HG02852 (cell line): Measurements from ENCODE around the gene CDH3.

Source experiments
- ATAC-seq: cut with Tn5 transposase; IDR thresholded peaks from one replicate; pipeline ENCODE4 v1.9.1; 2021; ENCODE audit warnings: mild to moderate bottlenecking, moderate library complexity; ENCODE audit not compliant: unreplicated experiment

Gene CDH3

DNA sequence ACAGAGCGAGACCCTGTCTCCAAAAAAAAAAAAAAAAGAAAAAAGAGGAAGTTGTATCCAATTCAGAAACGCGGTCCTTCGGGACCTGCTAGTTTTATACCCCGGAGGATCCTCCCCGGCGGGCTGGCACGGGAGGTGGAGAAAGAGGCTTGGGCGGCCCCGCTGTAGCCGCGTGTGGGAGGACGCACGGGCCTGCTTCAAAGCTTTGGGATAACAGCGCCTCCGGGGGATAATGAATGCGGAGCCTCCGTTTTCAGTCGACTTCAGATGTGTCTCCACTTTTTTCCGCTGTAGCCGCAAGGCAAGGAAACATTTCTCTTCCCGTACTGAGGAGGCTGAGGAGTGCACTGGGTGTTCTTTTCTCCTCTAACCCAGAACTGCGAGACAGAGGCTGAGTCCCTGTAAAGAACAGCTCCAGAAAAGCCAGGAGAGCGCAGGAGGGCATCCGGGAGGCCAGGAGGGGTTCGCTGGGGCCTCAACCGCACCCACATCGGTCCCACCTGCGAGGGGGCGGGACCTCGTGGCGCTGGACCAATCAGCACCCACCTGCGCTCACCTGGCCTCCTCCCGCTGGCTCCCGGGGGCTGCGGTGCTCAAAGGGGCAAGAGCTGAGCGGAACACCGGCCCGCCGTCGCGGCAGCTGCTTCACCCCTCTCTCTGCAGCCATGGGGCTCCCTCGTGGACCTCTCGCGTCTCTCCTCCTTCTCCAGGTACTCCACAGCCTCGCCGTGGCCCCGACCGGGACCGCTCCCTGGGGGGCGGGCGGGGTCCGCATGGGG, at the start of gene CDH3:
TSS of gene CDH3 (plus strand) at position 596 of the 779 bp plus-strand sequence. CDS start at position 666, 70 bp downstream.
- no peak for ATAC-seq

DNA sequence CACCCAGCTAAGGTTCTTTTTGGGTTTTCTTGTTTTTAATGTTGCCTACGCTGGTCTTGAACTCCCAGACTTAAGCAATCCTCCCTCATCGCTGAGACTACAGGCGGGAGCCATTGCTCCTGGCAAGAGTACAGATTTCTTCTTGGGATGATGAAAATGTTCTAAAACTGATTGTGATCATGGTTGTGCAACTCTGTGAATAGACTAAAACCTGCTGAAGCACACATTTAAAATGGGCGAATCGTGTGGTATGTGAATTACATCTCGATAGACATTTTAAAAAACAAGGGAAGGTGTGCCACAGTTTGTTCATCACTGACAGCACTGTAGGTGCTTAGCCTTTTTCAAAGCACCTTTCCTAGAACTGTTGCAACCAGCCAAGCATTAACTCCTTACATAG, 48.8 kb upstream of the CDH3 start:
- ATAC-seq, result no peak

DNA sequence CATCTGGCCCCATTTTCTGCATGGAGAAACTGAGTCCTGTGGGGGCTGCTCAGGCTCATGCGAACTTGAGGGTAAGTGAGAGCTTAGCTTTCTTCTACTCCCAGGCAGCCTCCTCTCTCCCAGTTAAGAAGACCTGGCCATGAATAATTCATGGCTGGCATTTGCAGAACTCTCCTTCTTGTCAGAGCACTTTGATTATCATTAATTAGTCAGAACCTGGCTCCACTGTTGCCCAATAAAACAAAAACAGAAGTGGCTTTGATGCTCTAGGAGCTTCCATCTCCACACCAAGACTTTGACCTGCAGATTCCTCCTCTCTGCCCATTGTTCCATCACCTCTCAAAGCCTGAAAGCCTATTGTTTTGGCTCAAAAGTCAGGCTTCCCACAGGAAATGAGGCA, 45.5 kb upstream of the CDH3 start:
- no peak for ATAC-seq

DNA sequence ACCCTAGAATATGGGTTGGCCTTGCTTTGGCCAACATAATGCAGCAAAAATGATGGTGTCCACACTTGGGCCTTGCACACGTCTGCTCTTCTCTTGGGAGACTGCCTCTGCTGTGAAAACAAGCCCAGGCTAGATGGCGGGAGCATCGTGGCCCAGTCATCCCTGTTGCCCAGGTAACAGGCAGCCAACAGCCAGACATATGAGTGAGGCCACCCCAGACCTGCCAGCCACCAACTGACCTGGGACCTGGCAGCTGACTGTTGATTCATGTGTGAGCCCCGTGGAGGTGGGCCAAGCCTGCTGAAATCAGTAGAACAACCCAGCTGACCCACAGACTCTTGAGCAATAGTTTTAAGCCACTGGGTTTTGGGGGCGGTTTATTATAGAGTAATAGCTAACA, 39.4 kb upstream of the CDH3 start:
- no peak for ATAC-seq

DNA sequence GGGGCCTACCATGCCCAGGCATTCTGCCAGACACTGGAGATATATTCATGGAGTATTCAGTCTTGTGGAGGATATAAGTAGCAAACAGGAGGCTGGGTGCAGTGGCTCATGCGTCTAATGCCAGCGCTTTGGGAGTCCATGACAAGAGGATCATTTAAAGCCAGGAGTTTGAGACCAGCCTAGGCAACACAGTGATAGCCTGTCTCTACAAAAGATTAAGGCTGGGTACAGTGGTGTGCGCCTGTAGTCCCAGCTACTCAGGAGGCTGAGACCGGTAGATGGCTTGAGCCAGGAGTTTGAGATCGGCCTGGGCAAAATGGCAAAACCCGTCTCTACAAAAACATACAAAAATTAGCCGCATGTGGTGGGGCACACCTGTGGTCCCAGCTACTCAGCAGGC, 37.7 kb upstream of the CDH3 start:
- ATAC-seq, result no peak

DNA sequence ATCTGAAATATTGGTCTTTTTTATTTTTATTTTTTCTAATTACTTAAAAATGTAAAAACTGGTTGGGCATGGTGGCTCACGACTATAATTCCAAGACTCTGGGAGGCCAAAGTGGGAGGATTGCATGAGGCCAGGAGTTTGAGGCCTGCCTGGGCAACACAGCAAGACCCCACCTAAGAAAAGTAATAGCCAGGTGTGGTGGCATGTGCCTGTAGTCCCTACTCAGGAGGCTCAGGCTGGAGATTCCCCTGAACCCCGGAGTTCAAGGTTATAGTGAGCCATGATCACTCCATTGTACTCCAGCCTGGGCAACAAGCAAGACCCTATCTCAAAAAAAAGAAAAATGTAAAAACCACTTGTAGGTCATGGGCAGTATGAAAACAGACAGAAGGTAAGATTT, 36.8 kb upstream of the CDH3 start:
- ATAC-seq, result no peak

DNA sequence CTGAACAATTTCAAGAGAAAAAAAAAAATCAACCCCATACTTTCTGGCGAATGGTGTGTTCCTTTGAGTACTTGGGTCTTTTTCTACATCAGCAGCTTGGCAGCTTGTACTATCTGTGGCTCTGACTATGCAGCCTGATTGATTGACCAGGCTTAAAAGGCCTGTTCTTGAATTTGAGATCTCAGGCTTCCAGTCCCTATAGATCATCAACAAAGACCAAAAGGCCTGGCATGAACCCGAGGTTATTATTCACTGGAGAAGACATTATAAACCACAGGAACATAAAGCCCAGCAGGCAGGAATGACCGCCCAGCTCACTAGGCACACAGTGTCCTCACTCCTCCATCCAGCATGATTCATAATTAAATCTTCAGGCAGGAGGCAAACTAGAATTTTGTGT, 32.1 kb upstream of the CDH3 start:
- no peak for ATAC-seq

DNA sequence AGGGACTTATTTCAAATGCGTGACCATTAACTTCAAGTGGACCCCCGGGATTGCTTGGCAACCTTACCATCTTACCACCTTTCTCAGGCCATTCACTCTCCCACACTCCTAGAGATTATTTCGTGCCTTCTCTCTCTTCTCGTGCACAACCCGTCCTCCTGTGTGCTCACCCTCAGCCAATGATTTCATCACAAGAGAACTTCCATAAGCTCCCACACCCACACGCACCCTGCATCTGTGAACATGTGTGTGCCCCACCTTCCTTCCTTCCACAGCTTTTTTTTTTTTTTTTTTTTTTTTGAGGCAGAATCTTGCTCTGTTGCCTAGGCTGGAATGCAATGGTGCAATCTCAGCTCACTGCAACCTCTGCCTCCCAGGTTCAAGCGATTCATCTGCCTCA, 27.4 kb upstream of the CDH3 start:
- ATAC-seq, result no peak

DNA sequence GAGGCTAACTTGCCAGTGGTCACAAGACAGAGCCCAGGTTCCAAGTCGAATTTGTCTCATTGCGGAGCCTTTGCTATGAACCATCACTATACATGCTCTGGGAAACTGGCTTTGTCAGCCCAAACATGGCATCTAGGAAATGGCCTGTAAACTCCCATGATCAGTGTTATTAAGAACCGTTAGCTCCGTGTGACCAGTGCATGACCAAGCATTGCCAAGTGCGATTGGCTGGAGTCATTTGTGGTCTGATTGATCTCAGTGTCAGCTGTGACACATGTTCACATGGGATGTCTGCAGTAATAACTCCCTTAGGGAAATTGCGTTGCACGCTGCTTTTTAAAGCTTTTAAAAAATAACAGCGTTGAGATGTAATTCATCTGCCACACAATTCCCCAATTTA, 18.6 kb upstream of the CDH3 start:
- no peak for ATAC-seq

DNA sequence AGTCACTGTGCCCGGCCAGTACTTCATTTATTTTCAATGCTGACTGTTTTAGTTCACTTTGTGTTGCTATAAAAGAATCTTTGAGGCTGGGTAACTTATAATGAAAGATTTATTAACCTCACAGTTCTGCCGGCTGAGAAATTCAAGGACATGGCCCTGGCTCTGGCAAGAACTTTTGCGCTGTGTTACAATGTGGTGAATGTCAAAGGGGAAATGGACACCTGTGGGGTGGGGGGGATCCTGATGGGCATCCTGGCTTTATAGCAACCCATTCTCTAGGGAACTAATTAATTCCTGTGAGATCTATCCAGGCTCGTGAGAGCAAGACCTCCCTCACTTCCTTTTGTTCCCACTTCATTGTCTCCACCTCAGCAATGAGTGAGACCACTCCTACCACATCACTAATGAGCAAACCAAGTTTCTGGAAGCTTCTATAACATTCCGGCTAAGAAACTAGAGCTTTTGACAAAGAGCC, 17.1 kb upstream of the CDH3 start:
- no peak for ATAC-seq

DNA sequence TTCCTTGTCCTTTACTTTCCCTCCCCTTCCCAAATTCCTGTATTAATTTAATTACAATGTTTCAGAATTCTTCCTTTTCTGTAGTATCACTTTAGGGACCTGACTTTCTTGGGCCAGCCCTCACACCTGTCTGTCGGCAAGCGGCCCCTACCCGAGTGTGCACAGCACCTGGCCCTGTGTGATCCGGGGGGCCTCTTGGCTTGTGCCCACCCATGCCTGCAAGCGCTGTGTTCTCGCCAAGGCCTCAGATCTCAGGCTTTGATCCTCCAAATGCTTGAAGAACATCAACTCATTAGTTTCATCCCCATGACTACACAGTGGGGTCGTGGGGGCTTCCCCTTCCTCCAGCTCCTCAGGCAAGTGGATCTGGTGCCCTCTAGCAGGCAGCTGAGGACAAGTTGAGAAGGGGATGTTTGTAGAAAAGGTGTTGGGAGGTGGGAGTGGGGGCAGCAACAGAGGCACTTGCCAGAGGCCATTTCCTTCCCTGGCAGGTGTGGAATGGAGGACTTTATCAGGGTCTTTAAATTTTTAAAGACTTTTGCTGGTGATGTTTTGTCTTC, 15.7 kb upstream of the CDH3 start:
- no peak for ATAC-seq

DNA sequence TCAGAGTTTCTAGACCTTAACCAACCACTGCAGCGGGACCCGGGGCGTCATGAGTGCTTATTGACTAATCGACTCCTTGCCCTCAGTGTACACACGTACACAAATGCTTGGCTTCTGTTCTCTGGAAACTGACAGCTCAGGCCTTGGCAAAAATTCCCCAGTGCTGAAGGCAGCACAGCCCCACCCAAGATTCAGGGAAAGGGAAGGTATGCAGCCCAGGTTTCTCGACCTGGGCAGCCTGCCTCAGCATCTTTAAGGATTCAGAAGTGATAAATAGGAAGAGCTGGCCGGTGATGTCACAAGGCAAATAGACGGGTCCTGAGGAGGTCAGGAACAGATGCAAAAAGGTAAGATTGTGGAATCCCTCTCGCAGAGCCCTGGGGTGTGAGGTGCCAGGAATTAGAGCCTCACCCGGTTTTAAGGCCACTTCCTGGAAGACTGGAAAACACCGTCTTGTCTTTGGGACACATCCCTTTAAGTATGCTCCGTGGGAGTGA, 9.0 kb upstream of the CDH3 start:
- no peak for ATAC-seq

DNA sequence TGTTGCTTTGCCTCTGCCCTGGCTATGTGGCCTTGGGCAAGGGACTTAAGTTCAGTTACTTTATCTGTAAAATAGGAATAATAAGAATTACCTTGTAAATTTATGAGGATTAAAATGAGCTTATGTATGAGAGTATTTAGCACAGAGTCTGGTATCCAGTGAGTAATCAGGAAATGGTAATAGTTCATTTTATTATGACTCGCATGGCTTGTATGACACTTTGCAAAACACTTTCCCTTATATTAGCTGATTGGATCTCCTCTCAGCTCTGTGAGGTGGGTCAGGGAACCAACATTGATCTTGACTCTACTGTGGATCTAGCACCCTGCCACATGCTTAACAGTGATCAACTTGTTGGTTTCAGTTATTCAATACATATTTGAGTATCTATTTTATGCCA, 8.3 kb upstream of the CDH3 start:
- no peak for ATAC-seq

DNA sequence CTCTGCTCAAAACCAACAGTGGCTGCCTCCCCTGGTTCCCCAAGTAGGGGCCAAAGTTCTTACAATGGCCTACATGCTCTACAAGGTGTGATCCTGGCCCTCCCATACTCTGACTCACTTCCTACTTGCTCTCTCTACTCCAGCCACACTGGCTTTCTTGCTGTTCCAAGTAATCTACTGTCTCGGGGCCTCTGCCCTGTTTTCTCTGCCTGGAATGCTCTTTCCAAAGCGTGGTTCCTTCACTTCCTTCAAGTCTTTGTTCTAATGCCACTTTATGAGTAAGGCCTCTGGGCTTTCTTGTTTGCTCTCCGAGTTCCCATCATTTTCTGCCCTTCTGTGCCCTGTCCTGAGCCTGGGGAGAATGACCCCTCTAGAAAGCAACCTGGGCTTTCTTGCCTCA, 4.1 kb upstream of the CDH3 start:
- no peak for ATAC-seq

DNA sequence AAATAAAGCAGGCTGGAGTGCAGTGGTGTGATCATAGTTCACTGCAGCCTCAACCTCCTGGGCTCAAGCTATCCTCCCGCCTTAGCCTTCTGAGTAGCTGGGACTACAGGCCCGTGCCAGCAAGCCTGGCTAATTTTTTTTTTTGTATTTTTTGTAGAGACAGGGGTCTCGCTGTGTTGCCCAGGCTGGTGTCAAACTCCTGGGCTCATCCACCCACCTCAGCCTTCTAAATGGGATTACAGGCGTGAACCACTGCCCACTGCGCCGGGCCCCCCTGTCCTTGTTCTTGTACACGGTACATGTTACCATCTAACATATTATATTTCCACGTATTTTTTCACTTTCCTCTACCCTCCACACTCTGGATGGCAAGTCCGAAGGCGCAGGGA, 3.1 kb upstream of the CDH3 start:
- no peak for ATAC-seq

DNA sequence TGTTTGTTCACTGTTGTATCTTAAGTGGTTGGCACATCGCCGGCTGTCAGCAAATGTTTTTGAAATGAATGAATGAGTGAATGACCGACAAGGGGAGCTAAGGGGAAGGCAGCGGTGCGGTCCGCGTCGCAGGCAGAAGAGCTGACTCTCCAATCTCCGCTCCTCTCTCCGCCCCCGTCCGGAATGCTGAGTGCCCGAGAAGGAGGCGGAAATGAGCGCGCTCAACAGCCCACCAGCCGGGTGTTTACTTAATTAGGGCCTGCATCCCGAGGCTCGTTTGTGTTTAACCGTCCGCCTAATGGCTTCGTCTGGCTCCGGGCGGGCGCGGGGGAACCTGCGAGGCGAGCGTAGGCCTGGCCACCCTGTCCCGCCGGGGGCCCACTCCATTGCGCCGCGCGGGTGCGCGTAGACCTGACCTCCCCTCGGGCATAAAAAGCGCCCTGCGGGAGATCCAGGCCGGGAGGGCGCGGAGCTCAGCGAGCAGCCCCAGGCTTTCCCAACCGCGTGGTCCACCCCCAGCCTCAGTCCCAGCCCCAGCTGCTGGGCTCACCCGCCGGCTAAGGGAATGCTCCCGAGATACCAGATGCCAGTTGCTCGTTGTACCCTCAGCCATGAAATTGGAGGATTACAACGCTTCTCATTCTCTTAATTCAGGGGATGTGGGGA, 2.5 kb upstream of the CDH3 start:
- no peak for ATAC-seq

DNA sequence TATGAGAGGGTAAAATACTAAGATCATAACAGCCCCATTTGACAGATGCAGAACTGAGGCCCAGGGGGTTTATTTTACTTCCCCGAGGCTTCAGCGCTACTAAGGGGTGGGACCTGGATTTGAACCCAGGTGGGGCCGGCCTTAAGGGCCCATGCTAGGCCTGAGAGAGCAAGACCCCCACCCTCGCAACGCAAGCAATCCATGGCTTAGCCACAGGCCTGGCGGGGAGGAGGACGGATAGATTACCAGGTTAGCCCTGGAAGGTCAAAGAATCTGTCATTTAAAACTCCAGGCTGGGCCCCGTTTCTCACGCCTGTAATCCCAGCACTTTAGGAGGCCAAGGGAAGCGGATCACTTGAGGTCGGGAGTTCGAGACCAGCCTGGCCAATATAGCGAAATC, 1.9 kb upstream of the CDH3 start:
- ATAC-seq, result no peak

DNA sequence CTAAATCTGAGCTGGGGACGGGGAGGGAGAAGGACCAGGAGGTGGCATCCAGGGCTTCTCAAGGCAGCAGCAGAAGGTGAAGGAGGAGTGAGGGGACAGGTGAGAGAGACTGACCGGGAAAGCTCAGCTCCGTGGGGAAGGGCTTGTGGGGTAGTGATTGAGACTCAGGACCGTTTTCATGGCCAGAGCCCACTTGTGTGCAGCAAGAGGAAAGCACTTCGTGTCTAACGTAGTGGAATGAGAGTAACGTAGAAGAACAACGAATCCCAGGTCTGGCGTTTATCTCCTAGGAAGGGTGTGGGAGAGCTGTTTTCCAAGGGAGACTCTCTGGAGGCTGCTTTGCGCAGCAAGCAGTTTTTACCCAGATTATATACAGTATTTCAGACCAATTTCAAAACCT, 1.3 kb upstream of the CDH3 start:
- no peak for ATAC-seq

DNA sequence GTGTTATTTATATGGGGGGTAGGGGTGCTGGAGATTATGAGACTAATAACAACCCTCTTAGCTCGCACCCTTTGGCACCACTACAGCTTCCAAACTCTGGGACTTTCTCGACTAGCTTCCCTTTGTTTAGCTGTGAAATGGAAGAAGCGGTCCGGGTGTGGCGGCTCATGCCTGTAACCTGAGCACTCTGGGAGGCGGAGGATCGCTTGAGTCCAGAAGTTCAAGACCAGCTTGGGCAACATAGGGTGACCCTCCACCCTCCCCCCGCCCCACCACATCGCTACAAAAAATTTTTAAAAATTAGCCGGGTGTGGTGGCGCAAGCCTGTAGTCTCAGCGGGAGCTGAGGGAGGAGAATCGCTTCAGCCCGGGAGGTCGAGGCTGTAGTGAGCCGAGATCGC, 814 bp upstream of the CDH3 start:
- no peak for ATAC-seq

DNA sequence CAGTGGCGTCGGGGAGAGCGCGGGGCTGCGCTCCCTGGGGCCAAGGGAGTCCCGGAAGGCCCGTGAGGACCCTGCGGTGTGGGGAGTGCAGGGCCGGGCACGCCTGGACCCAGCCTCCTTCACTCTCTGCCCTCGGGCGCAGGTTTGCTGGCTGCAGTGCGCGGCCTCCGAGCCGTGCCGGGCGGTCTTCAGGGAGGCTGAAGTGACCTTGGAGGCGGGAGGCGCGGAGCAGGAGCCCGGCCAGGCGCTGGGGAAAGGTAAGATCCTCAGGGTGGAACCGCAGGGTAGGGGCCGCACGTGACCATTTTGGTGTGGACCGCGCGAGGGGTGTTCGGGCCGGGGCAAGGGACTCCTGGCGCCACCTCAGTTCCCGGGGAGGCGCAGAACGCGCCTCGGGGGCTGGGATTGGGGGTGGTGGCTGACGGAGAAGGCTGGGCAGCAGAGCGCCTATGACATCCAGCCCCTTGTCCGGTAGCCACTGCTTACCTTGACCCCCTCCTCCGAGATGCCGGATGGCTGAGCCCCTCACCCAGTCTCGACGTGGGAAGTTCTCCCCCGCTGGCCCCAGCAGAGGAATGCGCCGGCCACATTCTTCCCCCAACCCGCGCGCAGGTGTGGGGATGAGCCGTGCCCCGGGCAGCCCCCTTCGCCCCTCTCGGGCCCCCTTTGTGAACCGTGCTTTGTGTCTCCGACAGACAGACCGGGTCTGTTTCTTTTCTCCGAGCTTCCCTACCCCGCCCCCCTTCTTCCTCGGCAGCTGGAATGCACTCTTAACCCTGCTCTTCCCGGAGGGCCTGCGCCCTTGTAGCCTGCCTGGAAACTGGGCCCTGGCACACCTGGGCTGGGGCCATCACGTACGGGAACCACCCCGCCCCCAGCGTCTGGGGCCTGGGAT, 631 bp downstream of the CDH3 start:
- ATAC-seq, result no peak
